Vagina (tissue), 2 donors: ENCODE measurements around the gene PDK1. TPM values are rescaled to one million over a fixed set of nuclear protein-coding genes. Genes with fewer than 3 reads are reported as not detected.

Experiments used
- DNase-seq, 2 donors: peaks; one replicate each; pipeline ENCODE4 v3.0.0-alpha.2; 2017; ENCODE audit errors: extremely low spot score in 2 of 2
- H3K27ac ChIP-seq: fragments of 200-600 bp; sonication (generic); one replicate; pipeline ENCODE4 v1.5.1; 2019
- H3K27me3 ChIP-seq: fragments of 200-600 bp; sonication (generic); one replicate; pipeline ENCODE4 v1.5.1; 2019
- H3K36me3 ChIP-seq, 2 donors: fragments of 200-600 bp; sonication (generic); one replicate each; pipeline ENCODE4 v1.5.1; 2017 to 2019
- H3K4me1 ChIP-seq: fragments of 200-600 bp; sonication (generic); one replicate; pipeline ENCODE4 v1.5.1; 2019
- H3K4me3 ChIP-seq, 2 donors: fragments of 200-600 bp; sonication (generic); 1 replicate in 1 of 2; 2 replicates in 1 of 2; pipeline ENCODE4 v1.5.1; 2016 to 2019
- H3K9me3 ChIP-seq: fragments of 200-600 bp; sonication (generic); one replicate; pipeline ENCODE4 v1.5.1; 2019
- POLR2A ChIP-seq, 2 donors: fragments of 450-650 bp; IDR thresholded peaks; one replicate each; pipeline ENCODE4 v1.6.1; 2017; ENCODE audit warnings: antibody characterized with exemption in 2 of 2, mild to moderate bottlenecking in 2 of 2, moderate library complexity in 2 of 2
- POLR2AphosphoS5 ChIP-seq, 2 donors: sonication (generic); formaldehyde crosslinking; IDR thresholded peaks; one replicate each; pipeline ENCODE4 v1.9.0; 2017; ENCODE audit warnings: antibody characterized with exemption in 2 of 2, mild to moderate bottlenecking in 2 of 2, low read depth in 1 of 2; ENCODE audit not compliant: insufficient read depth in 1 of 2
- intact Hi-C: fragments of 100-400 bp; cut with DNase I; formaldehyde crosslinking; loops from one replicate; pipeline ENCODE4 v1.15.1; 2023
- total RNA-seq: library from RNA; depleted of rRNA; stranded (reverse); fragments of >200 nt; gene quantifications from one replicate; pipeline ENCODE4 v1.2.3, GENCODE V29; 2016
- TF ChIP-seq, protein P1 (sequence below), 3 experiments: fragments of 450-650 bp in 2 of 3; fragments of 200-600 bp in 1 of 3; sonication (generic) in 1 of 3; IDR thresholded peaks; one replicate each; pipeline ENCODE4 v1.5.1; 2017 to 2019; ENCODE audit warnings: antibody characterized with exemption in 3 of 3, mild to moderate bottlenecking in 2 of 3, moderate library complexity in 2 of 3

The PDK1 gene
- total RNA-seq: 17.7 TPM

DNA sequence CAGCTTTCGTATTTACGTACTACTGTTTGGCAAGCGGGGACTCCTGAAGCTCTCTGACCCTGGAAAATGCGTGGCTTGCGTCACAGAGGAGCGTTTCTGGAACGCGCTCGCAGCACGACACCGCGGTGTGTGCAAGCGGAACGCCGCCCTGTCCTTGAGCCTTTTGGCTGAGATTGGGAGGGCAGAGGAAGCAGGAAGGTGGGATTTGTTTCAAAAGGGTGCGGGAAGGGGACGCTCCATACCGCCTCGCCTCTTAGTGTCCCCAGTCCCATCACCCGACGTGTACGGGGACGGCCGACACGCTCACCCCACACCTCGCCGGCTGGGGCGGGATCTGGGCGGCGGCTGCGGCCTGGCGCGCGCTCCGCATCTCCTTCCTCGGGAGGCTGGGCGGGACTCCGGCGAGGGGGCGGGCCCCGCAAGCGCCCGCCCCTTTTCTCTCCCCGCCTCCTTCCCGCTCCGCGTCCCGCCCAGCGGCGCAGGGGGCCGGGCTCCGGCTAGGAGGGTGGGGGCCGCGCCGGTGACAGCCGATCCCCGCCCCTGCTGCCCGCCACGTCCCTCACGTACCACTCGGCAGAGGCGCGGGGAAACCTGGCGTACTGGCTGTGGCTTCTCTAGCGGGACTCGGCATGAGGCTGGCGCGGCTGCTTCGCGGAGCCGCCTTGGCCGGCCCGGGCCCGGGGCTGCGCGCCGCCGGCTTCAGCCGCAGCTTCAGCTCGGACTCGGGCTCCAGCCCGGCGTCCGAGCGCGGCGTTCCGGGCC, at the start of gene PDK1:
TSS of gene PDK1 (plus strand) at position 569 of the 762 bp plus-strand sequence. CDS start at position 630, 61 bp downstream.
- intact Hi-C loops: no loop called here
- DNase-seq: peak in 1 of 2 donors; percentile 92
- Histone ChIP-seq H3K4me1 (peaks cover 25% of the 10 kb centered on the region), H3K9me3 (no peaks in the 10 kb centered on the region), H3K27me3 (no peaks in the 10 kb centered on the region), H3K36me3 (no peaks in the 10 kb centered on the region), H3K27ac (peak within 1 kb of the TSS; percentile 93), H3K4me3 (peak within 1 kb of the TSS; percentile 81 to 93)
- TF ChIP-seq POLR2A (IDR thresholded peaks at IDR 0.05): peak in 1 of 2 donors; percentile 62
- TF ChIP-seq POLR2AphosphoS5 (IDR thresholded peaks at IDR 0.05; ENCODE audit: insufficient read depth in 1 of 2, low read depth in 1 of 2): peak in 1 of 2 donors; percentile 90
- TF ChIP-seq, protein P1, sequence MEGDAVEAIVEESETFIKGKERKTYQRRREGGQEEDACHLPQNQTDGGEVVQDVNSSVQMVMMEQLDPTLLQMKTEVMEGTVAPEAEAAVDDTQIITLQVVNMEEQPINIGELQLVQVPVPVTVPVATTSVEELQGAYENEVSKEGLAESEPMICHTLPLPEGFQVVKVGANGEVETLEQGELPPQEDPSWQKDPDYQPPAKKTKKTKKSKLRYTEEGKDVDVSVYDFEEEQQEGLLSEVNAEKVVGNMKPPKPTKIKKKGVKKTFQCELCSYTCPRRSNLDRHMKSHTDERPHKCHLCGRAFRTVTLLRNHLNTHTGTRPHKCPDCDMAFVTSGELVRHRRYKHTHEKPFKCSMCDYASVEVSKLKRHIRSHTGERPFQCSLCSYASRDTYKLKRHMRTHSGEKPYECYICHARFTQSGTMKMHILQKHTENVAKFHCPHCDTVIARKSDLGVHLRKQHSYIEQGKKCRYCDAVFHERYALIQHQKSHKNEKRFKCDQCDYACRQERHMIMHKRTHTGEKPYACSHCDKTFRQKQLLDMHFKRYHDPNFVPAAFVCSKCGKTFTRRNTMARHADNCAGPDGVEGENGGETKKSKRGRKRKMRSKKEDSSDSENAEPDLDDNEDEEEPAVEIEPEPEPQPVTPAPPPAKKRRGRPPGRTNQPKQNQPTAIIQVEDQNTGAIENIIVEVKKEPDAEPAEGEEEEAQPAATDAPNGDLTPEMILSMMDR (IDR thresholded peaks at IDR 0.05): no peak

DNA sequence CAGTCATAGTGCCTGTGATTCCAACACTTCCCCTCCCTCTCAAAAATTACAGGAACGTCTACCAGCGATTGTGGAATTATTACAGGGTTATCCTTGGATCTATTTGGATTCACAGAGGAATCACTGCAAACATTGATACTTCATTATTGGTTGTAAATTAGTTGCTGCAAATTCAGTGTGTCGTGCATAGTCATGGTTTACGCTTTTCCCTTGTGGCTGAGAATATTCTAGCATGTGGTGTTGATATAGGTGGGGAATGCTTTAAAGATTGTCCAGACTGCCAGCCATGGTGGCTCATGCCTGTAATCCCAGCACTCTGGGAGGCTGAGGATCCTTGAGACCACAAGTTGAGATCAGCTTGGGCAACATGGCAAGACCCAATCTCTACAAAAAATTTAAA, 48.7 kb upstream of the PDK1 start:
- Histone ChIP-seq H3K27ac (no peak overlapping the region), H3K36me3 (peaks cover 0 to 11% of the 10 kb centered on the region in 2 donors), H3K4me1 (no peaks in the 10 kb centered on the region), H3K27me3 (no peaks in the 10 kb centered on the region), H3K9me3 (no peaks in the 10 kb centered on the region), H3K4me3 (no peak overlapping the region)
- no peak for TF ChIP-seq POLR2AphosphoS5 (IDR thresholded peaks at IDR 0.05; ENCODE audit: insufficient read depth in 1 of 2, low read depth in 1 of 2)
- TF ChIP-seq, protein P1 (IDR thresholded peaks at IDR 0.05): no peak
- TF ChIP-seq POLR2A (IDR thresholded peaks at IDR 0.05): no peak
- DNase-seq: no peak
- intact Hi-C loops: no loop called here

DNA sequence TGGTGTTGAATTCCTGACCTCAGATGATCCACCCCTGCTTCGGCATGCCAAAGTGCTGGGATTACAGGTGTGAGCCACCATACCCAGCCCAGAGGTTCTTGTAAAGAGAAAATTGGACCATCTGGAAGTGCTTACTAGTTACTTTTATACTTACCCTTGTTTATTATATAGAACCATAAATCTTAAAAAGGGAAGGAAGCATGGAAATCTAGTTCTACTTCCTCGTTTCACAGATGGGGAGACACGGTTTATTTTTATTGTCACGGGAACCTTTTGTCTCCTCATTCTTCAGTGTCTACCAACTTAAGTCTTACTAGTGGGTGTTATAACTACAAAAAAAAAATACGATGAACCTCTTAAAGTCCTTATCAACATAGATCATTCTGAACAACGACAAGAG, 45.8 kb upstream of the PDK1 start:
- H3K4me3 ChIP-seq: no peak overlapping the region

DNA sequence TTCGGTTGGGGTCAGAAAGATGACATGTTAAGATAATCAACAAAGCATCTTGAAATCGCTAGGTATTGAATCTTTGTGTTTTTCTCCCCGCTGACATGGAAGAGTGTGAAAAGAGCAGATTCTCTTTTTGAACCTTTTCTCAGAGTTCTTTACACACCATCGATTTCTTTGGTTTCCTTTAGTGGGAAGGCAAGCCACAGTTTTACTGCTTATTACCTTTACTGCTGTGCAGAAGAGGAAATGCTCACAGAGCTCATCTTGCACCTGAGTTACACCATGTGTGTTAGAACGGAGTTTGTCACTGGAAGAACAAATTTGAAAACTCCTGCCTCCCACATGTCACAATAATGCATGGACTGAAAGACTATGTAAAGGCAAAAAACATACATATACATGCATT, 45.3 kb upstream of the PDK1 start:
- Histone ChIP-seq H3K27me3 (no peaks in the 10 kb centered on the region), H3K36me3 (peaks cover 0 to 7% of the 10 kb centered on the region in 2 donors), H3K27ac (no peak overlapping the region), H3K9me3 (peaks cover 7% of the 10 kb centered on the region), H3K4me1 (no peaks in the 10 kb centered on the region), H3K4me3 (no peak overlapping the region)
- intact Hi-C loops: no loop called here
- no peak for TF ChIP-seq POLR2AphosphoS5 (IDR thresholded peaks at IDR 0.05; ENCODE audit: insufficient read depth in 1 of 2, low read depth in 1 of 2)
- TF ChIP-seq, protein P1 (IDR thresholded peaks at IDR 0.05): no peak
- no peak for TF ChIP-seq POLR2A (IDR thresholded peaks at IDR 0.05)
- DNase-seq: no peak

More for the DNA sequence above, 45.8 kb upstream of the PDK1 start:
- H3K27me3 ChIP-seq: no peaks in the 10 kb centered on the region
- TF ChIP-seq POLR2AphosphoS5 (IDR thresholded peaks at IDR 0.05; ENCODE audit: insufficient read depth in 1 of 2, low read depth in 1 of 2) (no peak), POLR2A (IDR thresholded peaks at IDR 0.05) (no peak)
- TF ChIP-seq, protein P1 (IDR thresholded peaks at IDR 0.05): no peak
- intact Hi-C loops: no loop called here
- peaks cover 0 to 7% of the 10 kb centered on the region in 2 donors for H3K36me3 ChIP-seq
- H3K27ac ChIP-seq: no peak overlapping the region
- peaks cover 7% of the 10 kb centered on the region for H3K9me3 ChIP-seq
- DNase-seq: no peak
- no peaks in the 10 kb centered on the region for H3K4me1 ChIP-seq
